Skin of body (tissue), 1 donor: ENCODE data around the gene PCDHGB6. TPM values are rescaled to one million over a fixed set of nuclear protein-coding genes. Genes with fewer than 3 reads are reported as not detected.

ENCODE experiments used
- total RNA-seq: library from RNA; depleted of rRNA; stranded (reverse); fragments of >200 nt; gene quantifications from one replicate; pipeline ENCODE4 v1.2.3, GENCODE V29; 2014

The PCDHGB6 gene
- total RNA-seq, 1 donor from 2014 or later, result 5.6 TPM

Other genes with a start within 250 kb of the PCDHGB6 start
- 1.1 TPM for gene PCDHB7, start 235.4 kb upstream of the PCDHGB6 start, total RNA-seq
- 0.49 TPM for gene PCDHB8, start 230.2 kb upstream of the PCDHGB6 start, total RNA-seq
- gene PCDHB16, start 225.6 kb upstream of the PCDHGB6 start, total RNA-seq, result 2.5 TPM
- gene PCDHB9, start 220.9 kb upstream of the PCDHGB6 start, total RNA-seq, result 0.89 TPM
- gene PCDHB10, start 215.7 kb upstream of the PCDHGB6 start, total RNA-seq, result 1.8 TPM
- 3.5 TPM for gene PCDHB11, start 208.4 kb upstream of the PCDHGB6 start, total RNA-seq
- 2.2 TPM for gene PCDHB12, start 199.3 kb upstream of the PCDHGB6 start, total RNA-seq
- gene PCDHB13, start 194.1 kb upstream of the PCDHGB6 start, total RNA-seq, result 2.9 TPM
- 3.8 TPM for gene PCDHB14, start 184.7 kb upstream of the PCDHGB6 start, total RNA-seq
- gene PCDHB15, start 162.6 kb upstream of the PCDHGB6 start, total RNA-seq, result 3.6 TPM
- 1.4 TPM for gene SLC25A2, start 104.0 kb upstream of the PCDHGB6 start, total RNA-seq
- gene TAF7, start 87.2 kb upstream of the PCDHGB6 start, total RNA-seq, result 88.8 TPM
- gene PCDHGA1, start 77.5 kb upstream of the PCDHGB6 start, total RNA-seq, result 0.39 TPM
- 3.6 TPM for gene PCDHGA2, start 69.3 kb upstream of the PCDHGB6 start, total RNA-seq
- 1.6 TPM for gene PCDHGA3, start 64.2 kb upstream of the PCDHGB6 start, total RNA-seq
- 2.6 TPM for gene PCDHGB1, start 57.9 kb upstream of the PCDHGB6 start, total RNA-seq
- gene PCDHGA4, start 53.0 kb upstream of the PCDHGB6 start, total RNA-seq, result 2.9 TPM
- 3.3 TPM for gene PCDHGB2, start 48.0 kb upstream of the PCDHGB6 start, total RNA-seq
- 3.6 TPM for gene PCDHGA5, start 43.9 kb upstream of the PCDHGB6 start, total RNA-seq
- 4.3 TPM for gene PCDHGB3, start 37.8 kb upstream of the PCDHGB6 start, total RNA-seq
- gene PCDHGA6, start 34.1 kb upstream of the PCDHGB6 start, total RNA-seq, result 3.6 TPM
- gene PCDHGA7, start 25.3 kb upstream of the PCDHGB6 start, total RNA-seq, result 3.5 TPM
- 6.1 TPM for gene PCDHGB4, start 20.3 kb upstream of the PCDHGB6 start, total RNA-seq
- gene PCDHGA8, start 15.4 kb upstream of the PCDHGB6 start, total RNA-seq, result 3.3 TPM
- gene PCDHGB5, start 10.1 kb upstream of the PCDHGB6 start, total RNA-seq, result 8.0 TPM
- 4.2 TPM for gene PCDHGA9, start 5.2 kb upstream of the PCDHGB6 start, total RNA-seq
- 4.9 TPM for gene PCDHGA10, start 5.0 kb downstream of the PCDHGB6 start, total RNA-seq
- 7.6 TPM for gene PCDHGB7, start 9.7 kb downstream of the PCDHGB6 start, total RNA-seq
- 6.1 TPM for gene PCDHGA11, start 13.0 kb downstream of the PCDHGB6 start, total RNA-seq
- gene PCDHGA12, start 22.5 kb downstream of the PCDHGB6 start, total RNA-seq, result 3.9 TPM
- 36.7 TPM for gene PCDHGC3, start 67.9 kb downstream of the PCDHGB6 start, total RNA-seq
- gene PCDHGC4, start 77.0 kb downstream of the PCDHGB6 start, total RNA-seq, result 5.3 TPM
- 2.9 TPM for gene PCDHGC5, start 81.1 kb downstream of the PCDHGB6 start, total RNA-seq
- 23.3 TPM for gene DIAPH1, start 211.0 kb downstream of the PCDHGB6 start, total RNA-seq
- 60.5 TPM for gene HDAC3, start 228.8 kb downstream of the PCDHGB6 start, total RNA-seq
- gene RELL2, start 229.0 kb downstream of the PCDHGB6 start, total RNA-seq, result 1.1 TPM
- gene FCHSD1, start 243.4 kb downstream of the PCDHGB6 start, total RNA-seq, result 22.4 TPM